Measurements from ENCODE around the gene SPAST. TPM values are rescaled to one million over a fixed set of nuclear protein-coding genes. Genes with fewer than 3 reads are reported as not detected.
"Not testable (repeated sequence)": the region's sequence is repeated elsewhere in the genome, so short reads cannot be mapped to it uniquely, and the experiment has no call there.

Gene SPAST, protein sequence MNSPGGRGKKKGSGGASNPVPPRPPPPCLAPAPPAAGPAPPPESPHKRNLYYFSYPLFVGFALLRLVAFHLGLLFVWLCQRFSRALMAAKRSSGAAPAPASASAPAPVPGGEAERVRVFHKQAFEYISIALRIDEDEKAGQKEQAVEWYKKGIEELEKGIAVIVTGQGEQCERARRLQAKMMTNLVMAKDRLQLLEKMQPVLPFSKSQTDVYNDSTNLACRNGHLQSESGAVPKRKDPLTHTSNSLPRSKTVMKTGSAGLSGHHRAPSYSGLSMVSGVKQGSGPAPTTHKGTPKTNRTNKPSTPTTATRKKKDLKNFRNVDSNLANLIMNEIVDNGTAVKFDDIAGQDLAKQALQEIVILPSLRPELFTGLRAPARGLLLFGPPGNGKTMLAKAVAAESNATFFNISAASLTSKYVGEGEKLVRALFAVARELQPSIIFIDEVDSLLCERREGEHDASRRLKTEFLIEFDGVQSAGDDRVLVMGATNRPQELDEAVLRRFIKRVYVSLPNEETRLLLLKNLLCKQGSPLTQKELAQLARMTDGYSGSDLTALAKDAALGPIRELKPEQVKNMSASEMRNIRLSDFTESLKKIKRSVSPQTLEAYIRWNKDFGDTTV
- 10 to 100 TPM; 16.3 to 21.0 (median 20.3) TPM for total RNA-seq
- 10 to 100 TPM; 11.0 to 12.1 TPM for polyA plus RNA-seq
- 30.3 reads per million, percentile 60 among the genes with 10 or more reads in this experiment for total RNA-seq

DNA sequence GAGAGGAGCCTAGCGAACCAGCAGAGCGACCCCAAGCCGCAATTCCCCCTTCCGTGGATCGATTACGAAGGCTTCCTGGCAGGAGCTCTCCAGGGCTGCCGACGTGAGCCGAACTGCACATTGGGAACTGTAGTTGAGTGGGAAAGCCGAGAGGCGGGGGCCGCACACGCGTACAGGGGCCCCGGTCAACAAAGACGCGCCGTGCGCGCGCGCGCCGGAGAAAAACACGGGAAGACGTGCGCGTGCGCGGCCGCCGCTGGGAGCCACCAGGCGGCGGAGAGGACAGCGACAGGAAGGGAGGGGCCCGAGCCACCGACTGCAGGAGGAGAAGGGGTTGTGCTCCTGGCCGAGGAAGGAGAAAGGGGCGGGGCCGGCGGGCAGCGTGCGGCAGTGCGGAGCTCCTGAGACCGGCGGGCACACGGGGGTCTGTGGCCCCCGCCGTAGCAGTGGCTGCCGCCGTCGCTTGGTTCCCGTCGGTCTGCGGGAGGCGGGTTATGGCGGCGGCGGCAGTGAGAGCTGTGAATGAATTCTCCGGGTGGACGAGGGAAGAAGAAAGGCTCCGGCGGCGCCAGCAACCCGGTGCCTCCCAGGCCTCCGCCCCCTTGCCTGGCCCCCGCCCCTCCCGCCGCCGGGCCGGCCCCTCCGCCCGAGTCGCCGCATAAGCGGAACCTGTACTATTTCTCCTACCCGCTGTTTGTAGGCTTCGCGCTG lies at the start of gene SPAST:
SPAST (plus strand) TSS at position 247 of the 711 bp plus-strand sequence; CDS start at position 523, 276 bp downstream.
- Mint-ChIP-seq H3K36me3 (peaks cover 0 to 7% (median 5%) of the 10 kb centered on the region in 5 donors), H3K4me1 (peaks cover 22 to 45% (median 37%) of the 10 kb centered on the region in 7 donors), H3K9me3 (peaks cover 0 to 2% (median 0%) of the 10 kb centered on the region in 11 donors), H3K27me3 (peaks cover 0 to 2% (median 0%) of the 10 kb centered on the region in 5 donors), H3K27ac (peak within 1 kb of the TSS; percentile 88 to 97 (median 92)), H3K4me3 (peak within 1 kb of the TSS; percentile 91 to 100 (median 98))
- Histone ChIP-seq H3K27me3 (ENCODE audit: control insufficient read depth in 2 of 2, insufficient read depth in 2 of 2, low read length in 2 of 2) (no peaks in the 10 kb centered on the region), H3K4me1 (ENCODE audit: control insufficient read depth in 2 of 2, insufficient read depth in 2 of 2, low read length in 2 of 2) (peaks cover 5 to 15% of the 10 kb centered on the region in 2 donors), H3K9me3 (ENCODE audit: control insufficient read depth in 2 of 3, low read length in 3 of 3) (no peaks in the 10 kb centered on the region), H3K36me3 (ENCODE audit: control insufficient read depth in 2 of 3, insufficient read depth in 3 of 3, low read length in 3 of 3) (peaks cover 0 to 4% (median 0%) of the 10 kb centered on the region in 3 experiments), H3K27ac (ENCODE audit: low read depth, low read length) (peak within 1 kb of the TSS; percentile 88), H3K4me3 (ENCODE audit: low read length) (peak within 1 kb of the TSS; percentile 99)
- ChIA-PET CTCF (interaction anchor here (1.3 to 1.7 kb wide), 2 partner anchors 24 to 54 kb away, joined by 3 to 5 read pairs; partner anchors contain the start of gene DPY30), POLR2A (interaction anchor here (0.6 to 5.3 kb wide), 13 partner anchors 9 to 293 kb away, joined by 3 to 82 read pairs (median 4); partner anchors contain the start of genes DPY30 and SLC30A6)
- intact Hi-C loops (cut with micrococcal nuclease), result loop anchor here (1.0 to 5.0 kb wide), 13 partner anchors 24 to 1917 kb away; partner anchors contain the start of genes BIRC6 (in 2 of the 2), DPY30 (in 2 of the 2), FAM98A (in 2 of the 2) and MEMO1 (in 2 of the 2)
- ATAC-seq (peak; percentile 93), DNase-seq (peak; percentile 92 to 97 (median 95))

DNA sequence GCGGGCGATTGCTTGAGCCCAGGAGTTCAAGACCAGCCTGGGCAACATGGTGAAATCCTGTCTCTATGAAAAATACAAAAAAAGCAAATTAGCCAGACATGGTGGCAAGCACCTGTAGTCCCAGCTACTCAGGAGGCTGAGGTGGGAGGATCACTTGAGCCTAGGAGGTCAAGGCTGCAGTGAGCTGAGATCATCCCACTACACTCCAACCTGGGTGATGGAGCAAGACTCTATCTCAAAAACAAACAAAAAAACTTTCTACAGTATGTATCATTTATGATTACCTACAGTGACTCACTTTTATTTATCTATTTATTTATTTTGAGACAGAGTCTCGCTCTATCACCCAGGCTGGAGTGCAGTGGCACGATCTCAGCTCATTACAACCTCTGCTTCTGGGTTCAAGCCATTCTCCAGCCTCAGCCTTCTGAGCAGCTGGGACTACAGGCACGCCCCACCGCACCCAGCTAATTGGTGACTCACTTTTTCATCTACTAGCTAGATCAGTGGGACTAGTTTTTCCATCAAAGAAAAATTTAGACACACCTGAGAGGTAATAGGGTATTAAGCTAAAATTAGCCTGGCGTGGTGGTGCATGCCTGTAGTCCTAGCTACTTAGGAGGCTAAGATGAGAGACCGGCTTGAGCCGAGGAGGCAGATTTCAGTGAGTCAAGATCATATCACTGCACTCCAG lies 44.4 kb upstream of the SPAST start:
- H3K27ac Mint-ChIP-seq; H3K4me1 ChIP-seq (ENCODE audit: control insufficient read depth in 2 of 2, insufficient read depth in 2 of 2, low read length in 2 of 2); H3K4me3 ChIP-seq (ENCODE audit: low read length); H3K36me3 ChIP-seq (ENCODE audit: control insufficient read depth in 2 of 3, insufficient read depth in 3 of 3, low read length in 3 of 3); H3K27me3 ChIP-seq (ENCODE audit: control insufficient read depth in 2 of 2, insufficient read depth in 2 of 2, low read length in 2 of 2); ATAC-seq; H3K27me3 Mint-ChIP-seq; H3K27ac ChIP-seq (ENCODE audit: low read depth, low read length); intact Hi-C loops (cut with micrococcal nuclease); H3K9me3 ChIP-seq (ENCODE audit: control insufficient read depth in 2 of 3, low read length in 3 of 3); H3K9me3 Mint-ChIP-seq; H3K4me3 Mint-ChIP-seq; CTCF ChIA-PET; H3K4me1 Mint-ChIP-seq; DNase-seq: not testable (repeated sequence)
- peaks cover 0 to 21% (median 8%) of the 10 kb centered on the region in 5 donors for H3K36me3 Mint-ChIP-seq
- POLR2A ChIA-PET, result interaction anchor here (0.6 to 1.1 kb wide), 3 partner anchors 10 to 91 kb away, joined by 3 to 5 read pairs (median 5); partner anchors contain the start of gene DPY30

DNA sequence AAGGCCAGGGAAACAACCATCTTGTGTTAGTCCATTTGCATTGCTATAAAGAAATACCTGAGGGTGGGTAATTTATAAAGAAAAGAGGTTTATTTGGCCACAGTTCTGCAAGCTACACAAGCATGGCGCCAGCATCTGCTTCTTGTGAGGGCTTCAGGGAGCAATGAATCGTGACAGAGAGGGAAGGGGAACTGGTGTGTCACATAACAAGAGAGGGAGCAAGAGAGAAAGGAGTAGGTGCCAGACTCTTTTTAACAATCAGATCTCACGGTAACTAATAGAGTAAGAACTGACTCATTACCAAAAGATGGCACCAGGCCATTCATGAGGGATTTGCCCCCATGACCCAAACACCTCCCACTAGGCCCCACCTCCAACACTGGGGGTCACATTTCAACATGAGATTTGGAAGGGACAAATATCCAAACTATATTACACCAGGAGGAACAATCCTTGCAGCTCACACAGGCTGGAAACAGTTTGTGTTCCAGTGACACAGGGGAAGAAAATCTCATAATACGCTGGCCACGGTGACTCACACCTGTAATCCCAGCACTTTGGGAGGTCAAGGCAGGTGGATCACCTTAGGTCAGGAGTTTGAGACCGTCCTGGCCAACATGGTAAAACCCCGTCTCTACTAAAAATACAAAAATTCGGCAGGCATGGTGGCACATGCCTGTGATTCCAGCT lies 29.0 kb upstream of the SPAST start:
- POLR2A ChIA-PET; CTCF ChIA-PET; H3K27me3 Mint-ChIP-seq; H3K4me1 ChIP-seq (ENCODE audit: control insufficient read depth in 2 of 2, insufficient read depth in 2 of 2, low read length in 2 of 2); ATAC-seq; DNase-seq; H3K9me3 Mint-ChIP-seq; H3K27me3 ChIP-seq (ENCODE audit: control insufficient read depth in 2 of 2, insufficient read depth in 2 of 2, low read length in 2 of 2); H3K27ac ChIP-seq (ENCODE audit: low read depth, low read length); H3K9me3 ChIP-seq (ENCODE audit: control insufficient read depth in 2 of 3, low read length in 3 of 3); intact Hi-C loops (cut with micrococcal nuclease); H3K4me3 ChIP-seq (ENCODE audit: low read length): not testable (repeated sequence)
- Mint-ChIP-seq H3K36me3 (peaks cover 7 to 24% (median 17%) of the 10 kb centered on the region in 5 donors), H3K27ac (peak overlapping the region in 4 of 9 donors; percentile 21 to 56 (median 31)), H3K4me1 (peaks cover 18 to 47% (median 38%) of the 10 kb centered on the region in 7 donors), H3K4me3 (peak overlapping the region in 7 of 10 donors; percentile 5 to 30 (median 14))
- H3K36me3 ChIP-seq (ENCODE audit: control insufficient read depth in 2 of 3, insufficient read depth in 3 of 3, low read length in 3 of 3), result peaks cover 0 to 13% (median 0%) of the 10 kb centered on the region in 3 experiments

DNA sequence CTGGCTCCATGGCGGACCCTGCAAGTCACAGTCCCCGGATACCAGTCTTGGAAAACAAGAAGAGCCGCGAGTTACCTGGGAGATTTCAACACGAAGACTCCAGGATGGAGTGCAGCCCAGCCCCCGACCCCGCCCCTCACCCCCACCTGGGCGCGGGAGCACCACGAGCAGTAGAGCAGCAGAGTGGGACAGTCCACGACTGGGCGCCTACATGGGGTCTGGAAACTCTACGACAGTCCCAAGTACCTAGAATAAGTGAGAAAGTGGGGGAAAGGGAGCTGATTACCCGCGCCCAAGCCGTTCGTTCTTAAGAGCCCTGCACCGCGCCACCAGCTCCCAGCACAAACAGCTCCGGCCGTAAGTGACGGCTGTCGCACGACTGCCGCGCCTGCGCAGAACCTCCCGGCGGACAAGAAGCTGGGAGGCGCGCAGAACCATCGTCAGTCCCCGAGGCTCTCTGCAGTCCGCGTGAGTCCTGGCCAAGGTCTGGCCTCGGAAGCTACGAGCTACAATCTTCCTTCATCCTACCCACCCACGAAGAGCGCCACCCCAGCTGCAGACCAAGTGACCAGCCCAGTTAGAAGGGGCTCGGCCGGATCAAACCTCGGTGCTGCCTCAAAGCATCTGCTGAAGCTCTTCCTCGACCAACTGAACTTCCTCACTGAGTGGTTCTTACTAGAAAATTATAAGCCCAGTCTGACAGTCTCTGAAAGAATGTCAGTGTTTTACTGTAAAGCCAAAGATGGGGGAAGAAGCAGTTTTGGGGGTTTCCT lies 23.7 kb upstream of the SPAST start, which contains the start of gene DPY30:
DPY30 (minus strand) TSS at position 359 of the 773 bp plus-strand sequence; CDS start at position 10, 349 bp downstream.
- Mint-ChIP-seq H3K27ac (peak within 1 kb of the TSS; percentile 91 to 99 (median 96)), H3K4me1 (peaks cover 0 to 32% (median 24%) of the 10 kb centered on the region in 7 donors), H3K4me3 (peak within 1 kb of the TSS; percentile 88 to 98 (median 93)), H3K36me3 (peaks cover 0 to 4% (median 3%) of the 10 kb centered on the region in 5 donors), H3K9me3 (no peaks in the 10 kb centered on the region), H3K27me3 (no peaks in the 10 kb centered on the region)
- Histone ChIP-seq H3K27me3 (ENCODE audit: control insufficient read depth in 2 of 2, insufficient read depth in 2 of 2, low read length in 2 of 2) (no peaks in the 10 kb centered on the region), H3K36me3 (ENCODE audit: control insufficient read depth in 2 of 3, insufficient read depth in 3 of 3, low read length in 3 of 3) (no peaks in the 10 kb centered on the region), H3K9me3 (ENCODE audit: control insufficient read depth in 2 of 3, low read length in 3 of 3) (no peaks in the 10 kb centered on the region), H3K4me3 (ENCODE audit: low read length) (peak within 1 kb of the TSS; percentile 64), H3K4me1 (ENCODE audit: control insufficient read depth in 2 of 2, insufficient read depth in 2 of 2, low read length in 2 of 2) (peaks cover 5 to 6% of the 10 kb centered on the region in 2 donors), H3K27ac (ENCODE audit: low read depth, low read length) (peak within 1 kb of the TSS; percentile 78)
- ChIA-PET CTCF (interaction anchor here (0.5 to 1.2 kb wide), 4 partner anchors 23 to 146 kb away, joined by 3 to 5 read pairs (median 4); partner anchors contain the start of gene SPAST), POLR2A (interaction anchor here (0.6 to 4.5 kb wide), 21 partner anchors 12 to 238 kb away, joined by 3 to 82 read pairs (median 4); partner anchors contain the start of genes MEMO1, SPAST and YIPF4)
- ATAC-seq (peak; percentile 98), DNase-seq (peak; percentile 86 to 94 (median 90))
- intact Hi-C loops (cut with micrococcal nuclease), result loop anchor here (1.0 kb wide), 3 partner anchors 24 to 126 kb away; partner anchors contain the start of genes MEMO1 (in 2 of the 2), SLC30A6 (in 2 of the 2) and SPAST (in 2 of the 2)

DNA sequence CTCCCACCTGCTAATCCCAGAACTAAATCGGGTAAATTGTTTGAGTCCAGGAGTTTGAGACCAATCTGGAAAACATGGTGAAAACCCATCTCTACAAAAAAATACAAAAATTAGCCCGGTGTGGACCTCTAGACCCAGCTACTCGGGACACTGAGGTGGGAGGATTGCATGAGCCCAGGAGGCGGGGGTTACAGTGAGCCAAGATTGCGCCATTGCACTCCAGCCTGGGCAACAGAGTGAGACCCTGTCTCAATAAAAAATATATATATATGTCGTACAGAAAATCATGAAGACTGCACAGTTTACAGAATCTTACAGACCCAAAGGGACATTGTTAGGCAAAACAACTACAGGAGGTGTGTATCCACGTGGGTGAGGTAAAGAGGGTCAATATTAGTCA lies 19.8 kb upstream of the SPAST start:
- ATAC-seq, result no peak
- CTCF ChIA-PET, result interaction anchor here (0.6 kb wide), 1 partner anchor 123 kb away, joined by 7 read pairs; no protein-coding TSS in a partner anchor
- POLR2A ChIA-PET, result interaction anchor here (0.6 kb wide), 1 partner anchor 103 kb away, joined by 3 read pairs; no protein-coding TSS in a partner anchor
- Histone ChIP-seq H3K4me1 (ENCODE audit: control insufficient read depth in 2 of 2, insufficient read depth in 2 of 2, low read length in 2 of 2) (peaks cover 5% of the 10 kb centered on the region in 2 donors), H3K27ac (ENCODE audit: low read depth, low read length) (no peak overlapping the region), H3K9me3 (ENCODE audit: control insufficient read depth in 2 of 3, low read length in 3 of 3) (no peaks in the 10 kb centered on the region), H3K36me3 (ENCODE audit: control insufficient read depth in 2 of 3, insufficient read depth in 3 of 3, low read length in 3 of 3) (no peaks in the 10 kb centered on the region), H3K27me3 (ENCODE audit: control insufficient read depth in 2 of 2, insufficient read depth in 2 of 2, low read length in 2 of 2) (no peaks in the 10 kb centered on the region), H3K4me3 (ENCODE audit: low read length) (no peak overlapping the region)
- H3K9me3 Mint-ChIP-seq, result no peaks in the 10 kb centered on the region
- no peak overlapping the region for H3K27ac Mint-ChIP-seq
- H3K4me3 Mint-ChIP-seq, result no peak overlapping the region
- intact Hi-C loops (cut with micrococcal nuclease), result no loop called here
- H3K36me3 Mint-ChIP-seq, result peaks cover 0 to 3% (median 0%) of the 10 kb centered on the region in 5 donors
- H3K27me3 Mint-ChIP-seq, result no peaks in the 10 kb centered on the region
- no peak for DNase-seq
- peaks cover 0 to 21% (median 17%) of the 10 kb centered on the region in 7 donors for H3K4me1 Mint-ChIP-seq

Data from naive thymus-derived CD4-positive, alpha-beta T cell (primary cell).